ENCODE results near the gene AMPD3.

Gene AMPD3

GRCh38 chr11:10418259-10418949 lies 36.7 kb upstream of the AMPD3 start:
- no peaks in the 10 kb centered on the region for H3K27me3 ChIP-seq (ENCODE audit: insufficient read depth, low read depth)
- no peaks in the 10 kb centered on the region for H3K79me2 ChIP-seq (ENCODE audit: insufficient read depth, low read depth)
- no peaks in the 10 kb centered on the region for H4K20me1 ChIP-seq (ENCODE audit: insufficient read depth)
- TF ChIP-seq, protein P1, sequence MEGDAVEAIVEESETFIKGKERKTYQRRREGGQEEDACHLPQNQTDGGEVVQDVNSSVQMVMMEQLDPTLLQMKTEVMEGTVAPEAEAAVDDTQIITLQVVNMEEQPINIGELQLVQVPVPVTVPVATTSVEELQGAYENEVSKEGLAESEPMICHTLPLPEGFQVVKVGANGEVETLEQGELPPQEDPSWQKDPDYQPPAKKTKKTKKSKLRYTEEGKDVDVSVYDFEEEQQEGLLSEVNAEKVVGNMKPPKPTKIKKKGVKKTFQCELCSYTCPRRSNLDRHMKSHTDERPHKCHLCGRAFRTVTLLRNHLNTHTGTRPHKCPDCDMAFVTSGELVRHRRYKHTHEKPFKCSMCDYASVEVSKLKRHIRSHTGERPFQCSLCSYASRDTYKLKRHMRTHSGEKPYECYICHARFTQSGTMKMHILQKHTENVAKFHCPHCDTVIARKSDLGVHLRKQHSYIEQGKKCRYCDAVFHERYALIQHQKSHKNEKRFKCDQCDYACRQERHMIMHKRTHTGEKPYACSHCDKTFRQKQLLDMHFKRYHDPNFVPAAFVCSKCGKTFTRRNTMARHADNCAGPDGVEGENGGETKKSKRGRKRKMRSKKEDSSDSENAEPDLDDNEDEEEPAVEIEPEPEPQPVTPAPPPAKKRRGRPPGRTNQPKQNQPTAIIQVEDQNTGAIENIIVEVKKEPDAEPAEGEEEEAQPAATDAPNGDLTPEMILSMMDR (conservative IDR thresholded peaks at IDR 0.05; ENCODE audit: low read depth, low read length): no peak
- H3K4me2 ChIP-seq: no peak overlapping the region
- no peaks in the 10 kb centered on the region for H3K36me3 ChIP-seq (ENCODE audit: insufficient read depth)
- H2AFZ ChIP-seq (ENCODE audit: low read depth): no peak overlapping the region
- no peak overlapping the region for H3K27ac ChIP-seq
- no peak overlapping the region for H3K4me3 ChIP-seq (IDR thresholded peaks at IDR 0.05; ENCODE audit: insufficient read depth, low read depth, low read length)
- H3K4me1 ChIP-seq (ENCODE audit: low read depth, poor library complexity, severe bottlenecking): no peaks in the 10 kb centered on the region
- H3K9ac ChIP-seq: no peak overlapping the region

GRCh38 chr11:10418950-10419310 lies 36.1 kb upstream of the AMPD3 start:
- Histone ChIP-seq H2AFZ (ENCODE audit: low read depth) (no peak overlapping the region), H3K27ac (no peak overlapping the region), H3K36me3 (ENCODE audit: insufficient read depth) (no peaks in the 10 kb centered on the region), H3K4me2 (no peak overlapping the region), H4K20me1 (ENCODE audit: insufficient read depth) (no peaks in the 10 kb centered on the region), H3K27me3 (ENCODE audit: insufficient read depth, low read depth) (no peaks in the 10 kb centered on the region), H3K79me2 (ENCODE audit: insufficient read depth, low read depth) (no peaks in the 10 kb centered on the region), H3K4me1 (ENCODE audit: low read depth, poor library complexity, severe bottlenecking) (no peaks in the 10 kb centered on the region), H3K9ac (no peak overlapping the region), H3K4me3 (IDR thresholded peaks at IDR 0.05; ENCODE audit: insufficient read depth, low read depth, low read length) (no peak overlapping the region)
- TF ChIP-seq, protein P1 (conservative IDR thresholded peaks at IDR 0.05; ENCODE audit: low read depth, low read length): no peak

DNA sequence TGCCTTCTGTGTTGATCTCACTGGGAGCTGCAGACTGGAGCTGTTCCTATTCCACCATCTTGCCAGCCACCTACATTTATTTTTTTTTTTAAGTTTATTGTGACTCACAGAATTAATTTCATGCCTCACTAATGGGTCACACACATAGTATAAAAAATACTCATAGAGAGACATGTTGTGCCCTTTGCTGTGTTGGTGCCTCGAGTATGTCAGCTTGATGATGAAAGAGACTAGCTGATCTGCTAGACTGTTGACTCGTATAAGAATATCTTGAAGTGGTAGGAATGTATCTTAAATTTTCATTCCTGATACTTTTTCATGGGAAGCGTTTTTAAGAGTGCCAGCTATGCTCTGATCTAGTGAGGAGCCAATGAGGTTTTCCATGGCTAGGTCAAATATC lies 28.6 kb upstream of the AMPD3 start:
- Histone ChIP-seq H3K4me3 (IDR thresholded peaks at IDR 0.05; ENCODE audit: insufficient read depth, low read depth, low read length) (no peak overlapping the region), H3K4me1 (ENCODE audit: low read depth, poor library complexity, severe bottlenecking) (no peaks in the 10 kb centered on the region), H3K27ac (no peak overlapping the region), H3K36me3 (ENCODE audit: insufficient read depth) (no peaks in the 10 kb centered on the region), H3K9ac (no peak overlapping the region), H2AFZ (ENCODE audit: low read depth) (no peak overlapping the region), H4K20me1 (ENCODE audit: insufficient read depth) (no peaks in the 10 kb centered on the region), H3K4me2 (no peak overlapping the region), H3K27me3 (ENCODE audit: insufficient read depth, low read depth) (no peaks in the 10 kb centered on the region), H3K79me2 (ENCODE audit: insufficient read depth, low read depth) (no peaks in the 10 kb centered on the region)
- TF ChIP-seq, protein P1 (conservative IDR thresholded peaks at IDR 0.05; ENCODE audit: low read depth, low read length): no peak

DNA sequence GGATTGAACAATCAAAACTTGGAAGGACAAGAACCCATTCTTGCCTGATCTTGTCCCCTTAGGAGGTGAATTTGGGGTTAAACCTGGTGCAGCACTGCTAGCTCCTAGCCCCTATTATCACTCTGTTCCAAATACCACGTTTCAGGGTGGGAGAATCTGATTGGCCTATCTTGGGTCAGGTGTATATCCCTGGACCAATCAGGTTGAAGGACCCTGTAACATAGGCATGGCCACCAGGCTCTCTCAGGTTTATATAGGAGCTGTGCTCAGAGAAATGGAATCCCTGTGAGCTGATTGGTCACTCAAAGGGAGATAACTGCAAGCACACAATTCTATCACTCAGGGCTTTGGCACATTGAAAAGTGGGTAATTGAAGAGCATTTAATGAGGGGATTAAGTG lies 26.6 kb upstream of the AMPD3 start:
- no peak overlapping the region for H2AFZ ChIP-seq (ENCODE audit: low read depth)
- no peaks in the 10 kb centered on the region for H3K36me3 ChIP-seq (ENCODE audit: insufficient read depth)
- no peak overlapping the region for H3K27ac ChIP-seq
- H4K20me1 ChIP-seq (ENCODE audit: insufficient read depth): no peaks in the 10 kb centered on the region
- no peaks in the 10 kb centered on the region for H3K4me1 ChIP-seq (ENCODE audit: low read depth, poor library complexity, severe bottlenecking)
- H3K27me3 ChIP-seq (ENCODE audit: insufficient read depth, low read depth): no peaks in the 10 kb centered on the region
- H3K9ac ChIP-seq: no peak overlapping the region
- no peaks in the 10 kb centered on the region for H3K79me2 ChIP-seq (ENCODE audit: insufficient read depth, low read depth)
- TF ChIP-seq, protein P1 (conservative IDR thresholded peaks at IDR 0.05; ENCODE audit: low read depth, low read length): no peak
- no peak overlapping the region for H3K4me3 ChIP-seq (IDR thresholded peaks at IDR 0.05; ENCODE audit: insufficient read depth, low read depth, low read length)
- no peak overlapping the region for H3K4me2 ChIP-seq
